ENCODE measurements around the gene CRB2.

Gene CRB2

DNA sequence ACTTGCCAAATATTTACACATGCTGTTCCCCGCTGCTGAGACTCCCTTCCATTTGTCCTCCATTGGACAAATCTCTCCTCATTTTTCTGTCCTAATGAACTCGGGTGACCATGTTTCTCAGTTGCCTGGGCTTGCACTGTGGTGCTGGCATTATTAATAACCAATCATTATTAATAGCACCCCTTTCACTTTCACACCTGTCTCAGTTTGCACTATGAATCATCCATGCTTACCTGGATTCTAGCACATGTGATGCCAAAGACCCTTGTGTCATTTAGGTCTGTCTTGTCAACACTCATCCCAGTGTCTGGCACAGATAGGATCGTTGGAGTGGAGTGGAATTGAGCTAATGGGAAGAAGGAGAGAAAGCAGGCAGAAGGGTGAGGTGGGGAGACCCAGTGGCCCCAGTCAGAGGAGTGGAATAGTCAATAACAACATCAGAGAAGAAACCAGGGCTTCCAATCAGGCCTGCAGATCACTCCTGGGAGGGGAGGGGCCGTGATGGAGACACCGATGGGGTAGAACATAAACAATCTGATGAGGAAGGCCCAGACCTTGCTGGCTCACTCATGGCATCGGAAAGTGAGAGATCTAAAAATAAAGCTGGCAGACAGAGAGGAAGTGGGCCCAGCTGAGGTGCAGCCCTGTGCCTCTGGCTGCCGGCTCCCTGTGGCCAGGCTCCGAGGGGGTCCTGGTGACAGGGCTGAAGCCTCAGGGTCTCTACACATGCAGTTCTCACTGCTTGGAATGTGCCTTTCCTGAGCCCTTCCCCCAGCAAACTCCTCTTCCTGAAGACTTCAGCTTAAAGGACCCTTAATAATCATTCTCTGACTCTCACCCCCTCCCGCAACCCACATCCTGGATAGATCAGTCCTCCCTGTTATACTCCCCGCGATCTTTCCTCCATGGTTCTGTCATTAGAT, 33.5 kb upstream of the CRB2 start:
- TF ChIP-seq ZNF70 (CRISPR knock-in tag; IDR thresholded peaks at IDR 0.05) (no peak), SNAI2 (CRISPR knock-in tag; IDR thresholded peaks at IDR 0.05) (no peak), ESRRG (CRISPR knock-in tag; IDR thresholded peaks at IDR 0.05) (no peak), ARNTL (CRISPR knock-in tag; IDR thresholded peaks at IDR 0.05; ENCODE audit: borderline replicate concordance, low read depth) (no peak), TCF4 (CRISPR knock-in tag; IDR thresholded peaks at IDR 0.05; ENCODE audit: borderline replicate concordance) (no peak), BACH2 (CRISPR knock-in tag; IDR thresholded peaks at IDR 0.05; ENCODE audit: borderline replicate concordance) (no peak), TOX (CRISPR knock-in tag; IDR thresholded peaks at IDR 0.05; ENCODE audit: borderline replicate concordance) (no peak), ZFP3 (CRISPR knock-in tag; IDR thresholded peaks at IDR 0.05) (no peak), GLIS3 (CRISPR knock-in tag; IDR thresholded peaks at IDR 0.05) (no peak), ZNF8 (CRISPR knock-in tag; IDR thresholded peaks at IDR 0.05) (no peak), ZNF565 (CRISPR knock-in tag; conservative IDR thresholded peaks at IDR 0.05; ENCODE audit: low read depth) (no peak), OSR1 (CRISPR knock-in tag; IDR thresholded peaks at IDR 0.05) (no peak), CSDC2 (CRISPR knock-in tag; IDR thresholded peaks at IDR 0.05) (no peak), ISL1 (CRISPR knock-in tag; IDR thresholded peaks at IDR 0.05) (no peak), PPARA (CRISPR knock-in tag; IDR thresholded peaks at IDR 0.05; ENCODE audit: borderline replicate concordance) (no peak)
- TF ChIP-seq, protein P1, sequence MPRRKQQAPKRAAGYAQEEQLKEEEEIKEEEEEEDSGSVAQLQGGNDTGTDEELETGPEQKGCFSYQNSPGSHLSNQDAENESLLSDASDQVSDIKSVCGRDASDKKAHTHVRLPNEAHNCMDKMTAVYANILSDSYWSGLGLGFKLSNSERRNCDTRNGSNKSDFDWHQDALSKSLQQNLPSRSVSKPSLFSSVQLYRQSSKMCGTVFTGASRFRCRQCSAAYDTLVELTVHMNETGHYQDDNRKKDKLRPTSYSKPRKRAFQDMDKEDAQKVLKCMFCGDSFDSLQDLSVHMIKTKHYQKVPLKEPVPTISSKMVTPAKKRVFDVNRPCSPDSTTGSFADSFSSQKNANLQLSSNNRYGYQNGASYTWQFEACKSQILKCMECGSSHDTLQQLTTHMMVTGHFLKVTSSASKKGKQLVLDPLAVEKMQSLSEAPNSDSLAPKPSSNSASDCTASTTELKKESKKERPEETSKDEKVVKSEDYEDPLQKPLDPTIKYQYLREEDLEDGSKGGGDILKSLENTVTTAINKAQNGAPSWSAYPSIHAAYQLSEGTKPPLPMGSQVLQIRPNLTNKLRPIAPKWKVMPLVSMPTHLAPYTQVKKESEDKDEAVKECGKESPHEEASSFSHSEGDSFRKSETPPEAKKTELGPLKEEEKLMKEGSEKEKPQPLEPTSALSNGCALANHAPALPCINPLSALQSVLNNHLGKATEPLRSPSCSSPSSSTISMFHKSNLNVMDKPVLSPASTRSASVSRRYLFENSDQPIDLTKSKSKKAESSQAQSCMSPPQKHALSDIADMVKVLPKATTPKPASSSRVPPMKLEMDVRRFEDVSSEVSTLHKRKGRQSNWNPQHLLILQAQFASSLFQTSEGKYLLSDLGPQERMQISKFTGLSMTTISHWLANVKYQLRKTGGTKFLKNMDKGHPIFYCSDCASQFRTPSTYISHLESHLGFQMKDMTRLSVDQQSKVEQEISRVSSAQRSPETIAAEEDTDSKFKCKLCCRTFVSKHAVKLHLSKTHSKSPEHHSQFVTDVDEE (CRISPR knock-in tag; IDR thresholded peaks at IDR 0.05) = no peak
- TF ChIP-seq, protein P2, sequence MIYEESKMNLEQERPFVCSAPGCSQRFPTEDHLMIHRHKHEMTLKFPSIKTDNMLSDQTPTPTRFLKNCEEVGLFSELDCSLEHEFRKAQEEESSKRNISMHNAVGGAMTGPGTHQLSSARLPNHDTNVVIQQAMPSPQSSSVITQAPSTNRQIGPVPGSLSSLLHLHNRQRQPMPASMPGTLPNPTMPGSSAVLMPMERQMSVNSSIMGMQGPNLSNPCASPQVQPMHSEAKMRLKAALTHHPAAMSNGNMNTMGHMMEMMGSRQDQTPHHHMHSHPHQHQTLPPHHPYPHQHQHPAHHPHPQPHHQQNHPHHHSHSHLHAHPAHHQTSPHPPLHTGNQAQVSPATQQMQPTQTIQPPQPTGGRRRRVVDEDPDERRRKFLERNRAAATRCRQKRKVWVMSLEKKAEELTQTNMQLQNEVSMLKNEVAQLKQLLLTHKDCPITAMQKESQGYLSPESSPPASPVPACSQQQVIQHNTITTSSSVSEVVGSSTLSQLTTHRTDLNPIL (CRISPR knock-in tag; IDR thresholded peaks at IDR 0.05; ENCODE audit: low read depth) = no peak
- TF ChIP-seq, protein P3, sequence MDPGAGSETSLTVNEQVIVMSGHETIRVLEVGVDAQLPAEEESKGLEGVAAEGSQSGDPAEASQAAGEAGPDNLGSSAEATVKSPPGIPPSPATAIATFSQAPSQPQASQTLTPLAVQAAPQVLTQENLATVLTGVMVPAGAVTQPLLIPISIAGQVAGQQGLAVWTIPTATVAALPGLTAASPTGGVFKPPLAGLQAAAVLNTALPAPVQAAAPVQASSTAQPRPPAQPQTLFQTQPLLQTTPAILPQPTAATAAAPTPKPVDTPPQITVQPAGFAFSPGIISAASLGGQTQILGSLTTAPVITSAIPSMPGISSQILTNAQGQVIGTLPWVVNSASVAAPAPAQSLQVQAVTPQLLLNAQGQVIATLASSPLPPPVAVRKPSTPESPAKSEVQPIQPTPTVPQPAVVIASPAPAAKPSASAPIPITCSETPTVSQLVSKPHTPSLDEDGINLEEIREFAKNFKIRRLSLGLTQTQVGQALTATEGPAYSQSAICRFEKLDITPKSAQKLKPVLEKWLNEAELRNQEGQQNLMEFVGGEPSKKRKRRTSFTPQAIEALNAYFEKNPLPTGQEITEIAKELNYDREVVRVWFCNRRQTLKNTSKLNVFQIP (CRISPR knock-in tag; IDR thresholded peaks at IDR 0.05; ENCODE audit: borderline replicate concordance, low read depth) = no peak
- TF ChIP-seq, protein P4, sequence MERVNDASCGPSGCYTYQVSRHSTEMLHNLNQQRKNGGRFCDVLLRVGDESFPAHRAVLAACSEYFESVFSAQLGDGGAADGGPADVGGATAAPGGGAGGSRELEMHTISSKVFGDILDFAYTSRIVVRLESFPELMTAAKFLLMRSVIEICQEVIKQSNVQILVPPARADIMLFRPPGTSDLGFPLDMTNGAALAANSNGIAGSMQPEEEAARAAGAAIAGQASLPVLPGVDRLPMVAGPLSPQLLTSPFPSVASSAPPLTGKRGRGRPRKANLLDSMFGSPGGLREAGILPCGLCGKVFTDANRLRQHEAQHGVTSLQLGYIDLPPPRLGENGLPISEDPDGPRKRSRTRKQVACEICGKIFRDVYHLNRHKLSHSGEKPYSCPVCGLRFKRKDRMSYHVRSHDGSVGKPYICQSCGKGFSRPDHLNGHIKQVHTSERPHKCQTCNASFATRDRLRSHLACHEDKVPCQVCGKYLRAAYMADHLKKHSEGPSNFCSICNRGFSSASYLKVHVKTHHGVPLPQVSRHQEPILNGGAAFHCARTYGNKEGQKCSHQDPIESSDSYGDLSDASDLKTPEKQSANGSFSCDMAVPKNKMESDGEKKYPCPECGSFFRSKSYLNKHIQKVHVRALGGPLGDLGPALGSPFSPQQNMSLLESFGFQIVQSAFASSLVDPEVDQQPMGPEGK (CRISPR knock-in tag; IDR thresholded peaks at IDR 0.05; ENCODE audit: borderline replicate concordance) = no peak
- TF ChIP-seq, protein P5, sequence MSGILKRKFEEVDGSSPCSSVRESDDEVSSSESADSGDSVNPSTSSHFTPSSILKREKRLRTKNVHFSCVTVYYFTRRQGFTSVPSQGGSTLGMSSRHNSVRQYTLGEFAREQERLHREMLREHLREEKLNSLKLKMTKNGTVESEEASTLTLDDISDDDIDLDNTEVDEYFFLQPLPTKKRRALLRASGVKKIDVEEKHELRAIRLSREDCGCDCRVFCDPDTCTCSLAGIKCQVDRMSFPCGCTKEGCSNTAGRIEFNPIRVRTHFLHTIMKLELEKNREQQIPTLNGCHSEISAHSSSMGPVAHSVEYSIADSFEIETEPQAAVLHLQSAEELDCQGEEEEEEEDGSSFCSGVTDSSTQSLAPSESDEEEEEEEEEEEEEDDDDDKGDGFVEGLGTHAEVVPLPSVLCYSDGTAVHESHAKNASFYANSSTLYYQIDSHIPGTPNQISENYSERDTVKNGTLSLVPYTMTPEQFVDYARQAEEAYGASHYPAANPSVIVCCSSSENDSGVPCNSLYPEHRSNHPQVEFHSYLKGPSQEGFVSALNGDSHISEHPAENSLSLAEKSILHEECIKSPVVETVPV (CRISPR knock-in tag; IDR thresholded peaks at IDR 0.05) = no peak
- no peak for ATAC-seq

DNA sequence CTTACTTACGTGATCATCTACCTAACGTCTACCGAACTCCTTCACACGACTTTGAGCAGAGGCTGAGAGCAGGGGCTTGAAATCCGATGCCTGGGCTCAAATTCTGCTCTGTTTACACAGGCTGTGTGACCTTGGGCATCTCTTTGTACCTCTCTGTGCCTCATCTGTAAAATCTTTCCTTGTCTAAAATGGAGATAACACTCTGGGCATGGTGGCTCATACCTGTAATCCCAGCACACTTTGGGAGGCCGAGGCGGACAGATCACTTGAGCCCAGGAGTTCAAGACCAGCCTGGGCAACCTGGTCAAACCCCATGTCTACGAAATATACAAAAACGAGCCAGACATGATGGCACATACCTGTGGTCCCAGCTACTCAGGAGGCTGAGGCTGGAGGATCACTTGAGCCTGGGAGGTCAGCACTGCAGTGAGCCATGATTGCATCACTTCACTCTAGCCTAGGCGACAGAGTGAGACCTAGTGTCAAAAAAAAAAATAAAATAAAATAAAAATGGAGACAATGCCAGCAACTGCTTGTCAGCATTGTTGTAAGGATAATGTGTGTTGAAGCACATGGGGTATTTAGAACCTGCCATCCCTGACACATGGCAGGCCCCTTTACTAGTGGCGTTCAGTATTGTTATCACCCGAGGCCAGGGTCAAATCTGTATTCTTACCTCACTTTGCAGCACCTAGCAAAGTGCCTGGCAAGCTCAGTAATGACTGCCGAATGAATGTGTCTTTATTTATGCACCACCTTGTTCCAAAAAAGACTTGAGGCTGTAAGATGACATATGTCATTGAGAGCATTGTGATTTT, 32.6 kb upstream of the CRB2 start:
- ATAC-seq = no peak
- TF ChIP-seq, protein P3 (CRISPR knock-in tag; IDR thresholded peaks at IDR 0.05; ENCODE audit: borderline replicate concordance, low read depth) = no peak
- no peak for TF ChIP-seq ZFP3 (CRISPR knock-in tag; IDR thresholded peaks at IDR 0.05)
- no peak for TF ChIP-seq ZNF565 (CRISPR knock-in tag; conservative IDR thresholded peaks at IDR 0.05; ENCODE audit: low read depth)
- TF ChIP-seq ZNF8 (CRISPR knock-in tag; IDR thresholded peaks at IDR 0.05) = no peak
- TF ChIP-seq CSDC2 (CRISPR knock-in tag; IDR thresholded peaks at IDR 0.05) = no peak
- TF ChIP-seq, protein P1 (CRISPR knock-in tag; IDR thresholded peaks at IDR 0.05) = no peak
- TF ChIP-seq, protein P2 (CRISPR knock-in tag; IDR thresholded peaks at IDR 0.05; ENCODE audit: low read depth) = no peak
- TF ChIP-seq RARB (CRISPR knock-in tag; IDR thresholded peaks at IDR 0.05) = no peak
- no peak for TF ChIP-seq ZNF70 (CRISPR knock-in tag; IDR thresholded peaks at IDR 0.05)
